ENCODE measurements around the gene TMSB4X. TPM values are rescaled to one million over a fixed set of nuclear protein-coding genes. Genes with fewer than 3 reads are reported as not detected.

TMSB4X gene
- total and polyA plus RNA-seq, 7 donors, result 1,233 to 20,488 (median 1,969) TPM

DNA sequence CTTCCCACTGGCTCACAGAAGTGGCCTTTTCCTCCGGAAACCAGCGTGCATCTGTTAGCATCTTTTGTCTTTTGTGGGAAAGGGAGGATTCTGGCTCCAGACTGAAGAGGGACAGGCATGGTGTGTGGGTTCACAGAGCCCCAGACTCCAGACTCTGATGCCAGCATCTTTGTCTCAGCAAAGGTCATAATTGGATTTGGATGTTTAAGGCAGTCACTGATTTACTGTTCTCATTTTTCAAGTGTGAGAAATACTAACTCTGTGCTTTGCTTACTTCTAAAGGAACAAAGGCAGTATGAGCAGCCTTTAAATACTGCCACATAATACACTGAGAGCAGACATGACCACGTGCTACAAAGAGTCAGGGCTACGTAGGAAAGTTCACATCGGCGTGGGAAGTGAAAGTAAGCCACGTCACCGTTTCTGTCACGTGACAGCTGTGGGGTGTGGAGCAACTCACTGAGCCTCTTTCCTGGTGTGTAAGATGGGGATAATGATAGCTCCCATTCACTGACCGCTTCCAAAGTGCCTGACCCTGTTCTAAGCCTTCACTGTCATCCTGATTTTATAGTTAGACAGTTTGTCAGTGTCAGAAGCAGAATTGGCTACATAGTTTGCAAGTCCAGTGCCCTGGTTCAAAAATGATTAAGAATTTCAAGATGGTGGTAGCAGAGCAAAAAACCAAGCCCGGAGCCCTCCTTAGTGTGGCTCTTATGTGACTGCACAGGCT lies 24.8 kb upstream of the TMSB4X start:
- Histone ChIP-seq H3K4me1 (peaks cover 0 to 14% (median 2%) of the 10 kb centered on the region in 4 donors), H3K36me3 (no peaks in the 10 kb centered on the region), H3K27ac (peak overlapping the region; percentile 75 to 79 (median 77)), H3K4me3 (peak overlapping the region in 2 of 4 donors; percentile 2 to 8), H3K9me3 (no peaks in the 10 kb centered on the region), H3K27me3 (no peaks in the 10 kb centered on the region)
- intact Hi-C loops (cut with DNase I), result loop anchor here (5.0 to 10.0 kb wide), 2 partner anchors 537 to 705 kb away; partner anchors contain the start of gene TCEANC
- peak; percentile 94 for DNase-seq
- 20 to 27% methylated on average over 11 of the region's 11 CpGs for WGBS, 2 donors
- TF ChIP-seq, protein P1, sequence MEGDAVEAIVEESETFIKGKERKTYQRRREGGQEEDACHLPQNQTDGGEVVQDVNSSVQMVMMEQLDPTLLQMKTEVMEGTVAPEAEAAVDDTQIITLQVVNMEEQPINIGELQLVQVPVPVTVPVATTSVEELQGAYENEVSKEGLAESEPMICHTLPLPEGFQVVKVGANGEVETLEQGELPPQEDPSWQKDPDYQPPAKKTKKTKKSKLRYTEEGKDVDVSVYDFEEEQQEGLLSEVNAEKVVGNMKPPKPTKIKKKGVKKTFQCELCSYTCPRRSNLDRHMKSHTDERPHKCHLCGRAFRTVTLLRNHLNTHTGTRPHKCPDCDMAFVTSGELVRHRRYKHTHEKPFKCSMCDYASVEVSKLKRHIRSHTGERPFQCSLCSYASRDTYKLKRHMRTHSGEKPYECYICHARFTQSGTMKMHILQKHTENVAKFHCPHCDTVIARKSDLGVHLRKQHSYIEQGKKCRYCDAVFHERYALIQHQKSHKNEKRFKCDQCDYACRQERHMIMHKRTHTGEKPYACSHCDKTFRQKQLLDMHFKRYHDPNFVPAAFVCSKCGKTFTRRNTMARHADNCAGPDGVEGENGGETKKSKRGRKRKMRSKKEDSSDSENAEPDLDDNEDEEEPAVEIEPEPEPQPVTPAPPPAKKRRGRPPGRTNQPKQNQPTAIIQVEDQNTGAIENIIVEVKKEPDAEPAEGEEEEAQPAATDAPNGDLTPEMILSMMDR (IDR thresholded peaks at IDR 0.05), result no peak
- TF ChIP-seq POLR2A (IDR thresholded peaks at IDR 0.05) (peak in 1 of 2 donors; percentile 10), EP300 (IDR thresholded peaks at IDR 0.05) (peak in 1 of 4 donors; percentile 21), POLR2AphosphoS5 (IDR thresholded peaks at IDR 0.05) (peak; percentile 49 to 75 (median 50))

DNA sequence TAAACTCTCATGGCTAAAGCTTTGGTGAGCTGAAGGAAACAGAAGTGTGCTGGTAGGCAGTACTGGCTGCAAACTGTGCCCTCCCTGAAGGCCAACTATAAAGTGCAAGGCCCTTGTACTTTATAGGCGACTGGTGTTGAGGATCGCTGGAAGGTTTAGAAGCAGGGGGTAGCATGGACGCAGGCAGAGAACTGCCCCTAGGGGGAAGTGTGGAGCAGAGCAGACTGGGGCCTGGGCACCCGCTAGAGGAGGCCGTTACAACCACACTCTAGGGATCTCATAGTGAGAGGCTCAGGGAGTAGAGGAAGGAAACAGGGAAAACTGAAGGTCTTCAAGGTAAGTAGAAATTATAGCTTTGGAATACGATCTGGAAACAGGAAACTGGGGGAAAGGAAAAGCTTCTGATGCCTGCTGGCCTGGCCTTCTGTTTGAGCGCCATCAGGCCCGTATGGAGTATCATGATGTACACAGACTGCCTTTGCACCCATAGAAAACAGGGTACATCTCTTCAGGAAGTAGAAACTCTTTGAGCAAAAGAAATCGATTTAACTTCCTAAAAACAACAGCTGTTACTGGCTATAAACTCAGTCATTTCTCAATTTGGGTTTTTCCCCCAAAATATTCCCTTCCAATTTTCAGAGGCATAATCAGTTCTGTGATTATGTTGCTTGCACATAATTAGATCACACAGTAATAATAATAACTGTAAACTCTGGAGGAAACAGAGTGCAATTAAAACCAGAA lies 23.9 kb upstream of the TMSB4X start:
- Histone ChIP-seq H3K9me3 (no peaks in the 10 kb centered on the region), H3K27me3 (no peaks in the 10 kb centered on the region), H3K27ac (peak overlapping the region; percentile 75 to 79 (median 77)), H3K4me1 (peaks cover 0 to 14% (median 2%) of the 10 kb centered on the region in 4 donors), H3K4me3 (no peak overlapping the region), H3K36me3 (no peaks in the 10 kb centered on the region)
- TF ChIP-seq POLR2A (IDR thresholded peaks at IDR 0.05) (no peak), POLR2AphosphoS5 (IDR thresholded peaks at IDR 0.05) (no peak), EP300 (IDR thresholded peaks at IDR 0.05) (no peak)
- TF ChIP-seq, protein P1 (IDR thresholded peaks at IDR 0.05), result no peak
- no peak for DNase-seq
- WGBS, 2 donors, result 51 to 74% methylated on average over 9 of the region's 9 CpGs
- intact Hi-C loops (cut with DNase I), result no loop called here

DNA sequence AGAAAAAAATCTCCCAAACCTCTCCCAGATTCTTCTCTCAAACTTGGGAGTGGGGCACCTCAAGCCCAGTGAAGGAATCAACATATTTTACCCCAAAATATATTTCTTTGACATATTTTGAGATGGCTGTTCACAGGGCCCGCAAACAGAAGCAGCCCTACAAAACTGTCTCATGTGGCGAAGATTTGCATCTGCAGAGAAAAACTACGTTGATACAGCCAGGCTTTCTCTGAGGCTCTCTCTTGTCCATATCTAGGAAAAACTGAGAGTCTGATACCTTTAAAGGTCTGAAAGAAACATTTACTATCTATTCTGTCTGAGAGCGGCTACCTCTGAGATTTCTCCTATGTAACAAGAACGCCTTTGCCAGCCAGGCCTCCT lies 23.3 kb upstream of the TMSB4X start:
- no peak overlapping the region for H3K4me3 ChIP-seq
- H3K27me3 ChIP-seq, result no peaks in the 10 kb centered on the region
- peak overlapping the region in 1 of 4 donors; percentile 75 for H3K27ac ChIP-seq
- intact Hi-C loops (cut with DNase I), result no loop called here
- TF ChIP-seq POLR2A (IDR thresholded peaks at IDR 0.05), result no peak
- TF ChIP-seq, protein P1 (IDR thresholded peaks at IDR 0.05), result no peak
- TF ChIP-seq EP300 (IDR thresholded peaks at IDR 0.05), result no peak
- TF ChIP-seq POLR2AphosphoS5 (IDR thresholded peaks at IDR 0.05), result no peak
- no peak for DNase-seq
- WGBS, 2 donors, result 74 to 90% methylated on average over 5 of the region's 5 CpGs
- H3K4me1 ChIP-seq, result peaks cover 0 to 14% (median 2%) of the 10 kb centered on the region in 4 donors
- no peaks in the 10 kb centered on the region for H3K9me3 ChIP-seq
- no peaks in the 10 kb centered on the region for H3K36me3 ChIP-seq

DNA sequence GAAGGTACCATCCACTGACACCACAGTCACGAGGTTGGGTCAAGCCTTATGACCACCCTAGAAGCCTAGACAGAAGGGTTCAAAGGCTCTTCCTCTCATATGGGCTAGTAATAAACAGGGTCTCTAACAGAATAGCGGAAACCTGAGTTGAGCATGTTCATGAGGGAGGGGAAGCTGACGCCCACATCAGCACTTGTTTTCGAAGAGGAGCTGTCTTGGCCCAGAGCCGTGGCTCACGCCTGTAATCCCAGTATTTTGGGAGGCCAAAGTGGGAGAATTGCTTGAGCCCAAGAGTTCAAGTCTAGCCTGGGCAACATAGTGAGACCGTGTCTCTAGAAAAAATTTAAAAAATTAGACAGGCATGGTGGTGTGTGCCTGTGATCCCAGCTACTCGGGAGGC lies 21.5 kb upstream of the TMSB4X start:
- no peak overlapping the region for H3K4me3 ChIP-seq
- no peak overlapping the region for H3K27ac ChIP-seq
- no peaks in the 10 kb centered on the region for H3K9me3 ChIP-seq
- no peak for TF ChIP-seq POLR2A (IDR thresholded peaks at IDR 0.05)
- TF ChIP-seq POLR2AphosphoS5 (IDR thresholded peaks at IDR 0.05), result no peak
- no peak for TF ChIP-seq EP300 (IDR thresholded peaks at IDR 0.05)
- TF ChIP-seq, protein P1 (IDR thresholded peaks at IDR 0.05), result no peak
- DNase-seq, result no peak
- no peaks in the 10 kb centered on the region for H3K27me3 ChIP-seq
- intact Hi-C loops (cut with DNase I), result no loop called here
- peaks cover 0 to 14% (median 2%) of the 10 kb centered on the region in 4 donors for H3K4me1 ChIP-seq
- WGBS, 2 donors, result 82 to 94% methylated on average over 8 of the region's 8 CpGs
- H3K36me3 ChIP-seq, result no peaks in the 10 kb centered on the region

Data from sigmoid colon (tissue), 7 donors.